WI38 (cell line): ENCODE results near the gene SHQ1.

Experiments
- H3K4me3 ChIP-seq: 2 replicates; pipeline ENCODE4 v1.5.1; 2011; ENCODE audit warnings: low read depth, mild to moderate bottlenecking, control low read depth, low read length
- TF ChIP-seq, protein P1 (sequence below): IDR thresholded peaks from 2 replicates; pipeline ENCODE4 v1.5.1; 2012; ENCODE audit warnings: low read depth, mild to moderate bottlenecking, control low read depth, low read length

The SHQ1 gene

DNA sequence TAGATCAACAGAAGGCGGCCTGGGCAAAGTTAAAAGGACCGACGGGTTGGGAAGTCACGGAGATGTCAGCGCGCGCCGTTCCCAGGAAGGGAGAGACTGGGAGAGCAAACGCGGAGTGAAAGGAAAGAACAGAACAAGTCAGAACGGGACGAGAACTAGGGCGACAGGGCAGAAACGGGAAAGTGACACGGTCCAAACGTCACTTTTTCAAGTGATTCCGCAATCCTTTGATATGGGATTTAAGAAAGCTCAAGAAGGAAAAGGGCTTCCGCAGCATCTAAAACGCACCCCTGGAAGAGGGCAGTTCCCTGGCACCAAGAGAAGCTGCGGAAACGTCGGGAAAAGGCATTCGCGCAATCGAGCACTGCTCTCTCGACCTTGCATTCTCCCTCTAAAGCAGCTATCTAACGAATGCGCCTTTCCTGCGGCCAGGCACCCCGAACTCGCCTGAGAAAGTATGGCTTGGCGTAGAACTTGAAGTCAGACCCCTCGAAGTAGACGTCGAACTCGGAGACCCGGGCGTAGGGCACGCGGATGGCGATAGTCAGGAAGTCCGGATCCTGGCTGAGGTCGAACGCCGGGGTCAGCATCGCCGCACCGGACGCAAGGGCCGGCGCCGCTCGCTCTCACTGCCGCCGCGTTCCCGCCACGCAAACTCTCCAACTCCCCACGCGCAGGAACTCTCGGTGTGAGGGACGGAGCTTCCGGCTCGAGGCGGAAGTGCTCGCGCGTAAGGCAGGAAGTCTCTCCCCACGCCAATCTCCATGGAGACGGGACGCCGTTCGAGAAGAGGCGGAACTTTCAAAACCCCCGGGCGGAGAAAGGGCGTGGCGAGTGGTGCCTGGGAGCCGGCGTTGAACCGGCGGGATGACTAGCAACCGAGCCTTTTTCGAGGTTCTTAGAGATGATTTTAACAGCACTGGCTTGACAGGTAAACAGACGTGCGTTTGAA is at the start of gene SHQ1:
SHQ1 (minus strand) TSS at position 695 of the 952 bp plus-strand sequence; CDS start at position 590, 105 bp downstream.
- H3K4me3 ChIP-seq: peak within 1 kb of the TSS; percentile 97
- TF ChIP-seq, protein P1, sequence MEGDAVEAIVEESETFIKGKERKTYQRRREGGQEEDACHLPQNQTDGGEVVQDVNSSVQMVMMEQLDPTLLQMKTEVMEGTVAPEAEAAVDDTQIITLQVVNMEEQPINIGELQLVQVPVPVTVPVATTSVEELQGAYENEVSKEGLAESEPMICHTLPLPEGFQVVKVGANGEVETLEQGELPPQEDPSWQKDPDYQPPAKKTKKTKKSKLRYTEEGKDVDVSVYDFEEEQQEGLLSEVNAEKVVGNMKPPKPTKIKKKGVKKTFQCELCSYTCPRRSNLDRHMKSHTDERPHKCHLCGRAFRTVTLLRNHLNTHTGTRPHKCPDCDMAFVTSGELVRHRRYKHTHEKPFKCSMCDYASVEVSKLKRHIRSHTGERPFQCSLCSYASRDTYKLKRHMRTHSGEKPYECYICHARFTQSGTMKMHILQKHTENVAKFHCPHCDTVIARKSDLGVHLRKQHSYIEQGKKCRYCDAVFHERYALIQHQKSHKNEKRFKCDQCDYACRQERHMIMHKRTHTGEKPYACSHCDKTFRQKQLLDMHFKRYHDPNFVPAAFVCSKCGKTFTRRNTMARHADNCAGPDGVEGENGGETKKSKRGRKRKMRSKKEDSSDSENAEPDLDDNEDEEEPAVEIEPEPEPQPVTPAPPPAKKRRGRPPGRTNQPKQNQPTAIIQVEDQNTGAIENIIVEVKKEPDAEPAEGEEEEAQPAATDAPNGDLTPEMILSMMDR: no peak

DNA sequence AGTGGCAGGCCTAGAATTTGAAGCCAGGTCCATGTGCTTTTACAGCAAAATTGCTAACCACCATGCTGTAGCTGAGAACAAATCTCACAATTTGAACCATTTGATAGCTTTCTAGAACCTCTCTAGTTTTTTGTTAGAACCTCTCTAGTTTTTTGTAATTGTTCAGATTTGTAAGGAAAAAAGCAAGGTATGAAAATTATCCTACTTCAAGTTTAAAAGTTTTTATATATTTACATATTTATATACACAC is 49.4 kb upstream of the SHQ1 start:
- TF ChIP-seq, protein P1: no peak
- no peak overlapping the region for H3K4me3 ChIP-seq

DNA sequence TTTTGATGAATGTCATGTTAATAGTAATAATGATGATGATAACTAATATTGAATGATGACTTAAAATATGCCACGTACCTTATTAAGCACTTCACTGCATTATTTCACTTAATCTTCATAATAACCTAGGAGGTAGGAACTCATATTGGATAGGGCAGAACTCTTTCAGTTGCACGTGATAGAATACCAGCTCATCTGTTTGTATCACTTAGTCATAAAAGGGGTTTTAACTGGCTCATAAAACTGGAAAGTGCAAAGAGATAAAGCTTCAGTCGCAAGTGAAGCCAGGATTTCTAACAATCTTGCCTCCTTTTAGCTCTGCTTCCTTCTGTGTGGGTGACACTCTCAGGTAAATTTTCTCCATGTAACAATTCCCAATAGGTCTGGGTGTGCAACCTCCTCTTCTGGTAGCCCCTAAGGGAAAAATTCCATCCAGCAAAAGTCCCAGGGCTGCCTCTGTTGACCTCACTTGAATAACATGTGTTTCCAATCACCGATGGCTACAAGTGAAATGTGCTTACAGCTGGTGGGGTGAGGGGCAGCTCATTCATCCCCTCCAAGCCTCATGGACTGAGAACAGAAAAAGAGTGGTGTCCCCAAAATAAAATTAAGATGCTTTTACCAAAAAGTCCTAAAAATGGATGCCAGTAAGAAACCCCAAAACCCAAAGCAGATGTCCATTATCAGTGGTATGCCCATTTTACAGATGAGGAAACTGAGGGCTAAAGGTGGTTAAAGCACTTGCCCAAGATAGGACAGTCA is 48.9 kb upstream of the SHQ1 start:
- no peak overlapping the region for H3K4me3 ChIP-seq
- TF ChIP-seq, protein P1: no peak

DNA sequence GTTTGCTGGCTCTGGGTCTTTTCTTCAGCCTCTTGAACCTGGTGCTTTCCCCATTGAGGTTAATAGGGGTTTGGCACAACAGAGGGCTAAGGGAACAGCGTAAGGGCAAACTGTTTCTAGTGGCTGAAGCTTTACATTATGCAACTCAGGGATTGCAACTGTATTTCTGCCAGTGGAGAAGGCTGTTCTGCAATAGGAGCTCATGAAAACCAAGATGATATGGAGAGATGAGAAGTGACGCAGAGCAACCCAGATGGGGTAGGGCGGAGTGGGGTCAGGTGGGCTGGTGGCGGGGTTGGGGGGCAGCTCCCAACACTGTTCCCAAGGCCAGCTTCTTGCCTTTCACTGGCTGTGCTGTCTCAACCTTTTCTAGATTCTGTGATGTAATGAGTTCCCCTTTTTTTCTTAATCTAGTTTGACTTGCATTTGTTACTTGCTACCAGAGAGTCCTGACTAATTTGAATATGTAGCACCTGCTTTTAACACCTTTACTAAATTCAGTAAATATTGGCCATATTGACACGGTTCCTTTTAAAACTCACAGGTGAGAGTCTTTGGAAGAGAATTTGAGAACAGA is 46.8 kb upstream of the SHQ1 start:
- no peak overlapping the region for H3K4me3 ChIP-seq

DNA sequence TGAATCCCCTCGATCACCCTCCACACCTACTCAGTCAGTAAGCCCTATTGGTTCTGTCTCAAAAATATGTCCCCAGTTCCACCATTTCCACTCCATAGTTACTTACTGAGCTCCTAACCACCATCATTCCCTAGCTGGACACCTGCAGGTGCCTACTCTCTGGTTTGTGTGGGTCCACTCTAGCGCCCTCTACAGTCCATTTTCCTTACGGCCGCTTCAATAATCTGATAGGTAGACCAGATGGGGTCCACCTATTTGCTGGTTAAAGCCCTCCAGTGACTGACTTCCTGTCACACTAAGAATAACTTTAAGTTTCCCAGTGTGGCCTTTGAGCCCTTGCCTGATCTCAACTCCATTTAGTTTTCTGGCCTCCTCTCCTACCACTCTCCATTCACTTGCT is 44.6 kb upstream of the SHQ1 start:
- TF ChIP-seq, protein P1: peak; percentile 14; the same call in 1 of the 2 replicates
- H3K4me3 ChIP-seq: no peak overlapping the region

More for the DNA sequence above, 46.8 kb upstream of the SHQ1 start:
- TF ChIP-seq, protein P1: no peak

DNA sequence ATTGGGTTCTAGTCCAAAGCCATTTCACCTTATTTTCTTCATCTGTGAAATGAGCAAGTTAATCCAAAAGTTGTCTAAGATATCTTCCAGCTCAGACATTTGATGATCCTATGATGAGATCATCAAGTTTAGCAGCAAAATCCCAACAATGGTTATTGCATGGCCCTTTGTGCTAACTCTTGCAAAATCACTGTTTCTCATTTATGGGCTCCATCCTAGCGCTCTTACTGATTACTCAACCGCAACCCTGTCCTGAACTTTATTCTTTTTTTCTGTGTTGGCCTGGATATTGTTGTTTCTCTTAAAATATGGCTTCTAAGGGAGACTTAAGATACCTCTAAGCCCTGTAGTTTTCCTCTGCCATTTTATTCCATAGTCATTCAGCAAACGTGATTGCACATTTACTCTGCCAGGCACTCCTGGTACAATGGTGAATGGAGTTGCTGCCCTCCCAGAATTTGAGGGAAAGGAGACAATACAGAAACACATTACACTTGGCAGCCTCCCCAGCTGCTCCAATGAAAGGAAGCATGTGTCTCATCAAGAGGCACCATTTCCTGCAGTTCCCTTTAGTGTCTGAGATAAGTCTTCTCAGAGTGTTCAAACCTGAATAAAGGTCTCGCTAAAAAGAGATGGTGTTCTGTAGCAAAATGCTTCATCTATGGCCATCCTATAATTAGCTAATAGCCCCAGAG is 44.0 kb upstream of the SHQ1 start:
- TF ChIP-seq, protein P1: no peak
- no peak overlapping the region for H3K4me3 ChIP-seq
